ENCODE results near the gene SNTA1. TPM values are rescaled to one million over a fixed set of nuclear protein-coding genes. Genes with fewer than 3 reads are reported as not detected.
A peak's percentile ranks its signal among the peaks of the same experiment; 100 is the strongest.

SNTA1 gene
- total and polyA plus RNA-seq, 9 of the 15 experiments (the other 6 are each of a cell fraction or from before 2014, with no cell fraction given), result 1.2 to 40.8 (median 20.3) TPM

- TF ChIP-seq REST (IDR thresholded peaks at IDR 0.05; ENCODE audit: borderline replicate concordance), result 0 out of 2 replicates have a peak, but pooled peaks have one; percentile 12
- no peak for TF ChIP-seq REST (CRISPR knock-in tag; IDR thresholded peaks at IDR 0.05; ENCODE audit: low read depth)
- no peak for TF ChIP-seq PCBP2 (IDR thresholded peaks at IDR 0.05; ENCODE audit: low read depth, low read length, poor library complexity, severe bottlenecking)
Measured at GRCh38 chr20:33450867-33451266, 7.3 kb upstream of the SNTA1 start (continued).
